ENCODE measurements around the gene SLC38A6. TPM values are rescaled to one million over a fixed set of nuclear protein-coding genes. Genes with fewer than 3 reads are reported as not detected.

SLC38A6 gene
- total and polyA plus RNA-seq, 2 of the 13 experiments (the other 11 are each of a cell fraction or from before 2014, with no cell fraction given): 6.9 to 22.1 TPM

GRCh38 chr14:61037215-61037614 is 56.2 kb downstream of the SLC38A6 start:
- H4K20me1 ChIP-seq (ENCODE audit: insufficient read depth, low read length): no peaks in the 10 kb centered on the region
- H2AFZ ChIP-seq (ENCODE audit: low read length): no peak overlapping the region
- TF ChIP-seq NFE2L2 (IDR thresholded peaks at IDR 0.05; ENCODE audit: low read length) (no peak), TBX3 (IDR thresholded peaks at IDR 0.05; ENCODE audit: borderline replicate concordance) (no peak), PHF5A (CRISPR knock-in tag; IDR thresholded peaks at IDR 0.05; ENCODE audit: low read depth, unreplicated experiment) (no peak), ZNF17 (CRISPR knock-in tag; IDR thresholded peaks at IDR 0.05) (no peak), ZNF790 (CRISPR knock-in tag; IDR thresholded peaks at IDR 0.05; ENCODE audit: borderline replicate concordance) (no peak), ISX (CRISPR knock-in tag; conservative IDR thresholded peaks at IDR 0.05) (no peak), STAT6 (CRISPR knock-in tag; IDR thresholded peaks at IDR 0.05; ENCODE audit: borderline replicate concordance) (no peak), SAFB2 (CRISPR knock-in tag; IDR thresholded peaks at IDR 0.05; ENCODE audit: borderline replicate concordance, low read depth) (no peak), MIER2 (CRISPR knock-in tag; IDR thresholded peaks at IDR 0.05) (no peak), DZIP1 (CRISPR knock-in tag; IDR thresholded peaks at IDR 0.05) (no peak)
- no peak overlapping the region for H3K4me2 ChIP-seq (ENCODE audit: low read depth, low read length)
- peaks cover 8% of the 10 kb centered on the region for H3K4me1 ChIP-seq (ENCODE audit: insufficient read depth, low read length)
- no peaks in the 10 kb centered on the region for H3K36me3 ChIP-seq (replicated peaks in 1 of 2; ENCODE audit: control insufficient read depth in 1 of 2, insufficient read depth in 2 of 2, low read length in 2 of 2)
- WGBS (ENCODE audit: low lambda C conversion rate): 93% methylated on average over 3 of the region's 3 CpGs
- DNase-seq (ENCODE audit: low spot score): no peak
- in situ Hi-C loops (cut with HindIII; ENCODE audit: extremely low pct_ligation_motif_present, low pct_unique_long_range_greater_than_20kb): loop anchor here (25.0 kb wide), 1 partner anchor 150 kb away; no protein-coding TSS in a partner anchor
- H3K27ac ChIP-seq (ENCODE audit: extremely low read length, insufficient read depth, low read length): no peak overlapping the region
- no peak for FAIRE-seq
- intact Hi-C loops (cut with micrococcal nuclease; ENCODE audit: unreplicated experiment): no loop called here
- H3K79me2 ChIP-seq (ENCODE audit: insufficient read depth, low read length): no peaks in the 10 kb centered on the region
- H3K9me3 ChIP-seq (ENCODE audit: low read length): no peaks in the 10 kb centered on the region
- ATAC-seq: no peak
- H3K4me3 ChIP-seq (replicated peaks in 1 of 3; ENCODE audit: insufficient read depth in 1 of 3, low read depth in 2 of 3, low read length in 3 of 3): no peak overlapping the region
- H3K9ac ChIP-seq (ENCODE audit: insufficient read depth, low read depth, low read length): no peak overlapping the region
- BruUV-seq (replicated peaks): no TSS peak
- ChIA-PET CTCF (ENCODE audit: low intra/inter-chr PET ratio, low total read pairs) (no interaction called here), POLR2A (no interaction called here)
- no peaks in the 10 kb centered on the region for H3K27me3 ChIP-seq (ENCODE audit: control insufficient read depth in 1 of 2, insufficient read depth in 2 of 2, low read length in 2 of 2)

Measured in HepG2 (cell line).